ENCODE measurements around the gene PEA15. TPM values are rescaled to one million over a fixed set of nuclear protein-coding genes. Genes with fewer than 3 reads are reported as not detected.

Gene PEA15
- total and polyA plus RNA-seq, 4 donors, result 76.0 to 261 (median 136) TPM

- Histone ChIP-seq H3K27me3 (ENCODE audit: control insufficient read depth in 3 of 3, insufficient read depth in 3 of 3, low read length in 2 of 3) (no peaks in the 10 kb centered on the region), H3K4me1 (ENCODE audit: control insufficient read depth in 5 of 5, insufficient read depth in 5 of 5, low read length in 5 of 5) (peaks cover 0 to 36% (median 0%) of the 10 kb centered on the region in 5 donors), H3K4me3 (no peak overlapping the region), H3K36me3 (ENCODE audit: control insufficient read depth in 4 of 4, insufficient read depth in 4 of 4, low read length in 4 of 4) (peaks cover 2 to 10% (median 6%) of the 10 kb centered on the region in 4 donors), H3K27ac (ENCODE audit: low read depth in 1 of 2, low read length in 1 of 2) (no peak overlapping the region), H3K9ac (ENCODE audit: insufficient read depth in 1 of 2, low read length in 2 of 2) (no peak overlapping the region), H3K9me3 (ENCODE audit: control insufficient read depth in 4 of 4, insufficient read depth in 3 of 4, low read length in 3 of 4) (no peaks in the 10 kb centered on the region)
- no peak for TF ChIP-seq CTCF (IDR thresholded peaks at IDR 0.05; ENCODE audit: control extremely low read depth, extremely low read depth)
- 96 to 97% methylated on average over 1 of the region's 1 CpG for WGBS, 2 donors
- ATAC-seq (ENCODE audit: insufficient read depth, low FRiP score) (no peak), DNase-seq (no peak)
Measured at GRCh38 chr1:160245434-160245833, 40.2 kb downstream of the PEA15 start.

GRCh38 chr1:160247053-160247452 is 41.9 kb downstream of the PEA15 start:
- DNase-seq (peak in 1 of 3 donors; percentile 21), ATAC-seq (ENCODE audit: insufficient read depth, low FRiP score) (no peak)
- H3K36me3 ChIP-seq (ENCODE audit: control insufficient read depth in 4 of 4, insufficient read depth in 4 of 4, low read length in 4 of 4), result peaks cover under 1 to 7% (median 3%) of the 10 kb centered on the region in 4 donors
- WGBS, 2 donors, result 90 to 93% methylated on average over 1 of the region's 1 CpG
- no peaks in the 10 kb centered on the region for H3K27me3 ChIP-seq (ENCODE audit: control insufficient read depth in 3 of 3, insufficient read depth in 3 of 3, low read length in 2 of 3)
- peaks cover 0 to 36% (median 0%) of the 10 kb centered on the region in 5 donors for H3K4me1 ChIP-seq (ENCODE audit: control insufficient read depth in 5 of 5, insufficient read depth in 5 of 5, low read length in 5 of 5)
- no peak for TF ChIP-seq CTCF (IDR thresholded peaks at IDR 0.05; ENCODE audit: control extremely low read depth, extremely low read depth)
- peak overlapping the region in 1 of 2 donors; percentile 33 for H3K27ac ChIP-seq (ENCODE audit: low read depth in 1 of 2, low read length in 1 of 2)
- H3K9me3 ChIP-seq (ENCODE audit: control insufficient read depth in 4 of 4, insufficient read depth in 3 of 4, low read length in 3 of 4), result no peaks in the 10 kb centered on the region
- no peak overlapping the region for H3K4me3 ChIP-seq
- H3K9ac ChIP-seq (ENCODE audit: insufficient read depth in 1 of 2, low read length in 2 of 2), result no peak overlapping the region

DNA sequence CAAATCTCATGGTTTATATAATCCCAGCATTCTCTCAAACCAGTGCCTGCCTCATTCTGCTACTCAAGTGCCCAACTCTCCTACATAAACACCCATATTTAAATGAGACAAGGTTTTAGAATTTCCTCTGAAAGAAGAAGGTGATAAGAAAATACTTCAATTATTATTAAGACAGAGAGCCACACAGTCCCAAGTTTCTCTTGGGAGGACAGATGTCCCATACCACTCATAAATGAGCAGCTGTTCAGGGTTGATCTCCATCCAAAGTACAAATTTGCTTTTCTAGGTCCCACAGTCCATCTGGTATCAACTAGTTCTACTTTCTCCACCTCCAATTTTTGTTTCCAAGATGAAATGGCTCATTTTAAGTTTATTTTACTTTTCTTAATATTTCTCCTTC is 45.8 kb downstream of the PEA15 start:
- H3K4me3 ChIP-seq, result no peak overlapping the region
- H3K9ac ChIP-seq (ENCODE audit: insufficient read depth in 1 of 2, low read length in 2 of 2), result no peak overlapping the region
- DNase-seq, result no peak
- H3K27me3 ChIP-seq (ENCODE audit: control insufficient read depth in 3 of 3, insufficient read depth in 3 of 3, low read length in 2 of 3), result no peaks in the 10 kb centered on the region
- peaks cover 3 to 9% (median 4%) of the 10 kb centered on the region in 4 donors for H3K36me3 ChIP-seq (ENCODE audit: control insufficient read depth in 4 of 4, insufficient read depth in 4 of 4, low read length in 4 of 4)
- no peaks in the 10 kb centered on the region for H3K9me3 ChIP-seq (ENCODE audit: control insufficient read depth in 4 of 4, insufficient read depth in 3 of 4, low read length in 3 of 4)
- no peak for ATAC-seq (ENCODE audit: insufficient read depth, low FRiP score)
- peaks cover 0 to 10% (median 1%) of the 10 kb centered on the region in 5 donors for H3K4me1 ChIP-seq (ENCODE audit: control insufficient read depth in 5 of 5, insufficient read depth in 5 of 5, low read length in 5 of 5)
- no peak for TF ChIP-seq CTCF (IDR thresholded peaks at IDR 0.05; ENCODE audit: control extremely low read depth, extremely low read depth)
- H3K27ac ChIP-seq (ENCODE audit: low read depth in 1 of 2, low read length in 1 of 2), result peak overlapping the region in 1 of 2 donors; percentile 9

All from lung (tissue), 12 donors.